ENCODE results near the gene ARL16. TPM values are rescaled to one million over a fixed set of nuclear protein-coding genes. Genes with fewer than 3 reads are reported as not detected.

Gene ARL16, protein sequence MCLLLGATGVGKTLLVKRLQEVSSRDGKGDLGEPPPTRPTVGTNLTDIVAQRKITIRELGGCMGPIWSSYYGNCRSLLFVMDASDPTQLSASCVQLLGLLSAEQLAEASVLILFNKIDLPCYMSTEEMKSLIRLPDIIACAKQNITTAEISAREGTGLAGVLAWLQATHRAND
- total RNA-seq (2014; rRNA removed; shearing (Covaris generic)) (41.3 and 54.9 TPM in 2 replicates), polyA plus RNA-seq (2016; fragmentation: Nextera tagmentation; extraction: Ambion mirVana) (39.6 and 40.4 TPM in 2 replicates)
- long read RNA-seq, transcript ARL16-201 (5 exons, 1,227 nt) = major isoform, 49 of 64 reads
- long read RNA-seq, partial matches to known transcripts = 2 of 64 reads
- long read RNA-seq, other reads (novel, unspliced or antisense) = 9 of 64 reads

DNA sequence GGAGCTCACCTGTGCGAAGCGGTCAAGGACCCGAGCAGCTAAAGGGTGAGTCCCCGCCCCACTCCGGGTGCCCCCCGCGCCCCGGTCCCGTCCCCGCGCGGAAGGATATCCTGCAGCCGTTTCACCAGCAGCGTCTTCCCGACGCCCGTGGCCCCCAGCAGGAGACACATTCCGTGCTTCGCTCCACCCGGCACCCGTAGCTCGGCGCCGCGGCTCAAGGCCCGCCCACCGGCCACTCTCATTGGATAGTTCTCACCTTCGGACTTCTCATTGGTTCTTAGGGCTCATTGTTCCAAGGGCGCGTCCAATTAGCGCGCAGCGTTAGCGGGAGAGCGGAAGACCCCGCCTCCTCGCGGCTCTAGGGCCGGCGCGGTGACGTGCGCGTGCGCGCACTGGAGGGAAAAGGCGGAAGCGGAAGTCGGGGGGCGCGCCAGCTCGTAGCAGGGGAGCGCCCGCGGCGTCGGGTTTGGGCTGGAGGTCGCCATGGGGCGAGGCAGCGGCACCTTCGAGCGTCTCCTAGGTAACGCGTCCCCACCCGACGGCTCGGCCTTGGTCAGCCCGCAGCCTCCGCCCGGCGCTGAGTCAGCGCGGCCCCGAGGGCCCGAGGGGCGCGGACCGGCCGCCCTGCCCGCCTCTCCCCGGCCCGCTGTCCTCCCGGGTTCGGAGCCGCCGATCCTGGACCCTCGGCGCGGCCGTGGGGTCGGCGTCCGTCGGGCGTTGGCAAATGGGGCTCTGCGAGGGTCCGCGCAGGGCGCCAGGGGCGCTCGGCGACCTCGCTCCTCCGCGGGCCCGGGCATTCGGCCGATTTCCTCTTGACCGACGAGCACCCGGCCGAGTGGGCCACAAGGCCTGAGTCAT lies at the start of gene ARL16, which contains the start of gene HGS:
ARL16 (minus strand) TSS at position 214 of the 858 bp plus-strand sequence; CDS start at position 170, 44 bp downstream.
HGS (plus strand) TSS at position 428 of the 858 bp plus-strand sequence; CDS start at position 484, 56 bp downstream.
- Histone ChIP-seq H3K4me2 (peak within 1 kb of the TSS; percentile 99), H3F3A (replicated peaks; ENCODE audit: low read depth) (peaks cover 18% of the 10 kb centered on the region), H3K27ac (ENCODE audit: low read depth) (no peak within 1 kb of the TSS), H3K36me3 (ENCODE audit: insufficient read depth) (no peaks in the 10 kb centered on the region), H4K20me1 (replicated peaks; ENCODE audit: insufficient read depth) (peaks cover 8% of the 10 kb centered on the region; the same call in 1 of the 2 replicates), H3K79me2 (replicated peaks; ENCODE audit: insufficient read depth) (peaks cover 48% of the 10 kb centered on the region), H3K27me3 (ENCODE audit: insufficient read depth) (no peaks in the 10 kb centered on the region), H3K4me1 (ENCODE audit: insufficient read depth) (peaks cover 6% of the 10 kb centered on the region), H3K4me3 (peak within 1 kb of the TSS; percentile 96), H2AFZ (0 out of 2 replicates have a peak within 1 kb of the TSS, but pooled peaks have one; percentile 69), H3K9me2 (ENCODE audit: insufficient read depth) (no peaks in the 10 kb centered on the region)
- Mint-ChIP-seq H3K4me1 (peaks cover 12% of the 10 kb centered on the region), H3K27ac (peak within 1 kb of the TSS; percentile 80), H3K9me3 (no peaks in the 10 kb centered on the region; the same call in 2 of the 3 replicates), H3K4me3 (peak within 1 kb of the TSS; percentile 92), H3K27me3 (ENCODE audit: insufficient read depth, low read depth, poor library complexity) (peaks cover 11% of the 10 kb centered on the region), H3K36me3 (ENCODE audit: low read depth) (peaks cover 32% of the 10 kb centered on the region)
- ATAC-seq (peak; percentile 94), DNase-seq (ENCODE audit: low spot score) (peak; percentile 100)
- TF ChIP-seq CREB1 (CRISPR knock-in tag; IDR thresholded peaks at IDR 0.05; ENCODE audit: low read depth) (peak; percentile 61; the same call in 1 of the 2 replicates), POLR2AphosphoS5 (IDR thresholded peaks at IDR 0.05; ENCODE audit: low read depth) (peak; percentile 78), ZNF114 (CRISPR knock-in tag; IDR thresholded peaks at IDR 0.05) (no peak)

- Mint-ChIP-seq H3K4me3 (no peak overlapping the region), H3K36me3 (ENCODE audit: low read depth) (no peaks in the 10 kb centered on the region), H3K27ac (no peak overlapping the region), H3K9me3 (no peaks in the 10 kb centered on the region), H3K27me3 (ENCODE audit: insufficient read depth, low read depth, poor library complexity) (peaks cover 13% of the 10 kb centered on the region), H3K4me1 (peaks cover 14% of the 10 kb centered on the region)
- Histone ChIP-seq H3K9me2 (ENCODE audit: insufficient read depth) (no peaks in the 10 kb centered on the region), H3K4me1 (ENCODE audit: insufficient read depth) (peaks cover 5% of the 10 kb centered on the region; the same call in 1 of the 2 replicates), H3K4me2 (no peak overlapping the region), H3F3A (replicated peaks; ENCODE audit: low read depth) (peaks cover 10% of the 10 kb centered on the region; the same call in 1 of the 2 replicates), H3K27me3 (ENCODE audit: insufficient read depth) (no peaks in the 10 kb centered on the region), H3K4me3 (no peak overlapping the region), H3K79me2 (replicated peaks; ENCODE audit: insufficient read depth) (no peaks in the 10 kb centered on the region), H2AFZ (no peak overlapping the region; the same call in 1 of the 2 replicates), H3K27ac (ENCODE audit: low read depth) (no peak overlapping the region), H3K36me3 (ENCODE audit: insufficient read depth) (no peaks in the 10 kb centered on the region), H4K20me1 (replicated peaks; ENCODE audit: insufficient read depth) (no peaks in the 10 kb centered on the region)
- DNase-seq (ENCODE audit: low spot score) (no peak), ATAC-seq (no peak)
- no peak for TF ChIP-seq REST (IDR thresholded peaks at IDR 0.05; ENCODE audit: unreplicated experiment)
- no peak for TF ChIP-seq CTCF (conservative IDR thresholded peaks at IDR 0.05; ENCODE audit: low read depth in 2 of 2)
- TF ChIP-seq NANOG (IDR thresholded peaks at IDR 0.05; ENCODE audit: borderline replicate concordance) = no peak
Observed at GRCh38 chr17:81727324-81728031, 43.9 kb upstream of the ARL16 start.

Data from GM23338 (cell line).